B cell (primary cell): Measurements from ENCODE around the gene PRXL2B. TPM values are rescaled to one million over a fixed set of nuclear protein-coding genes. Genes with fewer than 3 reads are reported as not detected.

ENCODE experiments used
- ATAC-seq: fragments of 200-7000 bp; cut with Tn5 transposase; one replicate; pipeline ENCODE4 v1.10.0; 2021; ENCODE audit warnings: low read depth, mild to moderate bottlenecking, moderate number of reproducible peaks, moderate library complexity
- CTCF ChIA-PET: fragments of 350-600 bp; sonication (Branson Sonifier 250); formaldehyde crosslinking; loops from one replicate; lab custom pipeline; 2021; ENCODE audit warnings: antibody characterized with exemption, inconsistent platforms; lab: Charles Lee
- POLR2A ChIA-PET: fragments of 350-600 bp; sonication (Branson Sonifier 250); formaldehyde crosslinking; loops from one replicate; lab custom pipeline; 2021; ENCODE audit warnings: antibody characterized with exemption; lab: Charles Lee
- DNase-seq: peaks from one replicate; pipeline ENCODE4 v3.0.0; 2013
- H2AFZ ChIP-seq: 2 replicates; pipeline ENCODE4 v1.6.1; 2012; ENCODE audit warnings: mild to moderate bottlenecking, low read depth, low read length; ENCODE audit not compliant: insufficient read depth, poor library complexity, severe bottlenecking
- H3K27ac ChIP-seq, 2 donors: 1 replicate in 1 of 2; 2 replicates in 1 of 2; pipeline ENCODE4 v1.5.1; 2012 to 2013; ENCODE audit warnings: low read length in 2 of 2, mild to moderate bottlenecking in 2 of 2, moderate library complexity in 1 of 2
- H3K27me3 ChIP-seq, 4 experiments: fragments of 200-600 bp in 1 of 4; sonication (generic) in 1 of 4; replicated peaks in 1 of 4; 1 replicate in 2 of 4; 2 replicates in 2 of 4; pipeline versions ENCODE4 v1.6.1 to v1.7.0; 2013 to 2016; ENCODE audit warnings: low read length in 3 of 4, mild to moderate bottlenecking in 2 of 4, mixed read lengths in 1 of 4, moderate library complexity in 1 of 4; ENCODE audit not compliant: insufficient read depth in 4 of 4, control insufficient read depth in 3 of 4; ENCODE audit errors: control extremely low read depth in 1 of 4
- H3K36me3 ChIP-seq, 2 experiments: replicated peaks in 1 of 2; 1 replicate in 1 of 2; 2 replicates in 1 of 2; pipeline versions ENCODE4 v1.6.1 to v1.7.1; 2013; ENCODE audit warnings: low read length in 1 of 2; ENCODE audit not compliant: insufficient read depth in 2 of 2, control insufficient read depth in 1 of 2; ENCODE audit errors: control extremely low read depth in 1 of 2, extremely low read depth in 1 of 2
- H3K4me1 ChIP-seq, 2 donors: fragments of 200-600 bp in 1 of 2; sonication (generic) in 1 of 2; 1 replicate in 1 of 2; 2 replicates in 1 of 2; pipeline versions ENCODE4 v1.5.1 to v1.6.1; 2013 to 2017; ENCODE audit warnings: low read length in 2 of 2; ENCODE audit not compliant: control insufficient read depth in 2 of 2, insufficient read depth in 2 of 2
- H3K4me2 ChIP-seq: replicated peaks from 2 replicates; pipeline ENCODE3; 2012; ENCODE audit warnings: mild to moderate bottlenecking, low read depth, low read length; ENCODE audit not compliant: poor library complexity, severe bottlenecking
- H3K4me3 ChIP-seq, 5 experiments: fragments of 200-600 bp in 1 of 5; sonication (generic) in 1 of 5; 1 replicate in 3 of 5; 2 replicates in 2 of 5; pipeline versions ENCODE4 v1.5.1 to v1.7.0; 2011 to 2016; ENCODE audit warnings: low read length in 4 of 5, mild to moderate bottlenecking in 4 of 5, low read depth in 2 of 5, control low read depth in 1 of 5, moderate library complexity in 1 of 5; ENCODE audit not compliant: insufficient read depth in 1 of 5; ENCODE audit errors: control extremely low read depth in 1 of 5, extremely low read depth in 1 of 5
- H3K79me2 ChIP-seq: fragments of 200-600 bp; sonication (generic); one replicate; pipeline ENCODE4 v1.6.0; 2016; ENCODE audit warnings: low read length; ENCODE audit not compliant: control insufficient read depth, insufficient read depth
- H3K9ac ChIP-seq: fragments of 200-600 bp; sonication (generic); 2 replicates; pipeline ENCODE4 v1.6.1; 2017; ENCODE audit warnings: mild to moderate bottlenecking, low read length, moderate library complexity
- H3K9me3 ChIP-seq, 3 donors: one replicate each; pipeline versions ENCODE4 v1.6.1 to v1.7.1; 2013; ENCODE audit warnings: low read length in 2 of 3; ENCODE audit not compliant: control insufficient read depth in 2 of 3, insufficient read depth in 1 of 3; ENCODE audit errors: control extremely low read depth in 1 of 3
- H4K20me1 ChIP-seq: 2 replicates; pipeline ENCODE4 v1.6.0; 2012; ENCODE audit warnings: mild to moderate bottlenecking, low read length; ENCODE audit not compliant: insufficient read depth, control insufficient read depth, poor library complexity, severe bottlenecking
- H3K27ac Mint-ChIP-seq: one replicate; pipeline ENCODE4 v1.8.0; 2021; ENCODE audit warnings: mixed read lengths
- H3K27me3 Mint-ChIP-seq: one replicate; pipeline ENCODE4 v1.8.0; 2021; ENCODE audit warnings: mixed read lengths
- H3K4me1 Mint-ChIP-seq: one replicate; pipeline ENCODE4 v1.8.0; 2021; ENCODE audit warnings: mixed read lengths
- H3K4me3 Mint-ChIP-seq: one replicate; pipeline ENCODE4 v1.8.0; 2021; ENCODE audit warnings: mixed read lengths
- H3K9me3 Mint-ChIP-seq: one replicate; pipeline ENCODE4 v1.8.0; 2022; ENCODE audit warnings: mixed read lengths; ENCODE audit not compliant: insufficient read depth
- CTCF ChIP-seq: fragments of 200-600 bp; IDR thresholded peaks from one replicate; pipeline ENCODE4 v1.8.0; 2022; ENCODE audit warnings: antibody characterized with exemption, mild to moderate bottlenecking
- EZH2 ChIP-seq: IDR thresholded peaks from 2 replicates; pipeline ENCODE4 v1.6.1; 2012; ENCODE audit warnings: borderline replicate concordance, low read depth, mild to moderate bottlenecking, moderate library complexity, low read length; ENCODE audit not compliant: insufficient read depth, poor library complexity, severe bottlenecking
- WGBS: methylation state at CpG from one replicate; pipeline ENCODE4 v1.1.5; 2013; ENCODE audit warnings: missing lambda C conversion rate; ENCODE audit not compliant: insufficient coverage; 5-methylcytosine and 5-hydroxymethylcytosine counted together
- intact Hi-C: fragments of 100-400 bp; cut with micrococcal nuclease; formaldehyde crosslinking; loops from one replicate; pipeline ENCODE4 v1.10.0; 2022
- polyA plus RNA-seq: library from polyadenylated mRNA; depleted of rRNA; stranded (reverse); fragments of >200 nt; gene quantifications from 2 replicates; pipeline ENCODE4 v1.2.3, GENCODE V29; 2012
- total RNA-seq, 2 donors: library from RNA; stranded (reverse); fragments of 120-200 nt in 1 of 2; gene quantifications; 1 replicate in 1 of 2; 2 replicates in 1 of 2; pipeline versions ENCODE4 v1.2.3 to v1.2.4, GENCODE V29; 2013 to 2022

Gene PRXL2B
- total and polyA plus RNA-seq, 2 donors (not counting 1 experiment from before 2014, with no cell fraction given), result 13.0 to 27.0 TPM

DNA sequence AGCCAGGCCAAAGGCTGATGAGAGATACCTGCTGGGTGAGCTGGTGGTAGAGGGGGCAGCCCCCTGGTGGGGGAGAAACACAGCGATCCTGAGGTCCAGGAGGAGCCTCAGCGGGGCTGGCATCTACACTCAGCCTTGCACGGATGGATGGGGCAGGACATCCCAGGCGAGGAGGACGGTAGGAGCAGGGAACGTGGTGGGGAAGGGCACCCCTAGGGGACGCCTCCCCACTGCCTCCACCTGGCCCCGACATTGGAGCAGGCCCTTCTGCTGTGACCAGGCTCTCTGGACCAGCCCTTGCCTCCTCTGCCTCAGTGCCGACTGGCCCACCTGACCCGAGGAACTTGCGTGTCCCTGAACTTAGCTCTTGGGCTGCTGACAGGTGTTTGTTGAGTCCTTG is 52.6 kb downstream of the PRXL2B start:
- intact Hi-C loops, result no loop called here
- H3K4me3 Mint-ChIP-seq, result no peak overlapping the region
- no peak for TF ChIP-seq CTCF
- H3K27ac Mint-ChIP-seq, result no peak overlapping the region
- Histone ChIP-seq H3K4me1 (peaks cover 13 to 17% of the 10 kb centered on the region in 2 donors), H4K20me1 (peaks cover 13% of the 10 kb centered on the region), H3K27ac (no peak overlapping the region), H3K27me3 (peaks cover 0 to 3% (median 1%) of the 10 kb centered on the region in 4 experiments), H3K4me2 (no peak overlapping the region), H3K9ac (no peak overlapping the region), H2AFZ (no peak overlapping the region), H3K79me2 (peaks cover 15% of the 10 kb centered on the region), H3K9me3 (peaks cover 0 to 26% (median 10%) of the 10 kb centered on the region in 3 donors), H3K4me3 (no peak overlapping the region), H3K36me3 (no peaks in the 10 kb centered on the region)
- ChIA-PET POLR2A (no interaction called here), CTCF (no interaction called here)
- DNase-seq, result no peak
- peaks cover 12% of the 10 kb centered on the region for H3K4me1 Mint-ChIP-seq
- no peaks in the 10 kb centered on the region for H3K27me3 Mint-ChIP-seq
- ATAC-seq, result no peak
- no peaks in the 10 kb centered on the region for H3K9me3 Mint-ChIP-seq
- WGBS, result 72% methylated on average over 11 of the region's 11 CpGs

DNA sequence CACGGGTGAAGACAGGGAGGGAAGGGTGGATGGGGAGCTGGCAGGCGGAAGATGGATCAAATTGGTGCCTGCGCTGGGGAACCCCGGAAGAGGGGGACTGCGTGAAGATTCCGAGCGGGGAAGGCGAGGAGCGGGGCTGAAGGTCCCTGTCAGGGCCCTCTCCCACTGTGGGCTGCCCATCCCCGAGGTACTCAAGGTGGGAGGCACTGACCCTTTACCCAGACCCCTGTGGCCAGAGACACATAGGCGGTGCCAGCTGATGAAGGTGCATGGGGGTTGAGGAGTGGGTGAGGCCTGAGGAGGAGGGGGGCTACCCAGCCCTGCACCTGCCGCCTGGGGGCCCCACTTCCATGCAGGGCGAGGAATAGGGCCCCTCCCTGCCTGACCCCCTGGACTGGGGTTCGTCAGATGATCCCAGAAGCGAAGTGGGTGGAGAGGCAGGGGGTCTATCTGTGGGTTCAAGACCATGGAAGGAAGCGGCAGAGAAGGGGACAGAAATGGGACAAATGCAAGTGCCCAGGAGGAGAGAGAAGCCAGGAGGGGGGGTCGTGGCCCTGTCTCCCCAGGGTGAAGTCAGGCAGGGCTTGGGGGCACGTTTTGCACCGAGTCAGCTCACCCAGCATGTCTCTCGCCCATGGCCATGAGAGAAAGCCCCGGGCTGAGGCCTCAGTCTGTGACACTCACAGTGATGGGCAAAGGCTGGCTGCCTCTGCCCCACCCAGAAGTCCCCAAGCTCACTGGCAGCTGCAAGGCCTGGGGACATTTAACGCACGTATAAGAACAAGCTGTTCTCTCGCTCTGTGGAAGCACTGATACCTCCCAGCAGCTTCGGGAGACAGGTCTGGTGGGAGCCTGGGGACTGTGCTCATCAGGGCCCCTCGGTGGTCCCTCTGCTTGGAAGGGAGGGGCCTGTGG is 53.3 kb downstream of the PRXL2B start:
- H3K4me1 ChIP-seq, result peaks cover 13 to 17% of the 10 kb centered on the region in 2 donors
- TF ChIP-seq EZH2 (no peak), CTCF (no peak)
- H3K9me3 ChIP-seq, result peaks cover 0 to 26% (median 10%) of the 10 kb centered on the region in 3 donors
- Mint-ChIP-seq H3K4me1 (peaks cover 12% of the 10 kb centered on the region), H3K27me3 (no peaks in the 10 kb centered on the region), H3K27ac (no peak overlapping the region), H3K9me3 (no peaks in the 10 kb centered on the region), H3K4me3 (peak overlapping the region; percentile 13)
- no peak overlapping the region for H3K9ac ChIP-seq
- no peak for ATAC-seq
- CTCF ChIA-PET, result interaction anchor here (1.0 to 1.1 kb wide), 2 partner anchors 53 to 85 kb away, joined by 4 read pairs; no protein-coding TSS in a partner anchor
- intact Hi-C loops, result loop anchor here (10.0 kb wide), 2 partner anchors 445 to 985 kb away; partner anchors contain the start of genes FAAP20 and TPRG1L
- H3K27ac ChIP-seq, result no peak overlapping the region
- no peak for DNase-seq
- peaks cover 0 to 3% (median 0%) of the 10 kb centered on the region in 4 experiments for H3K27me3 ChIP-seq
- no peak overlapping the region for H3K4me2 ChIP-seq
- peaks cover 13% of the 10 kb centered on the region for H4K20me1 ChIP-seq
- H3K4me3 ChIP-seq, result no peak overlapping the region
- H3K36me3 ChIP-seq, result no peaks in the 10 kb centered on the region
- 85% methylated on average over 24 of the region's 26 CpGs for WGBS
- POLR2A ChIA-PET, result interaction anchor here (1.6 kb wide), 1 partner anchor 84 kb away, joined by 5 read pairs; the partner anchor contains the start of gene TNFRSF14
- no peak overlapping the region for H2AFZ ChIP-seq
- H3K79me2 ChIP-seq, result peaks cover 15% of the 10 kb centered on the region
